ENCODE data around the gene DYSF.

- TF ChIP-seq POLR2A (IDR thresholded peaks at IDR 0.05; ENCODE audit: low read length) = no peak
- no peak for TF ChIP-seq GATA1 (IDR thresholded peaks at IDR 0.05; ENCODE audit: low read depth, low read length)
Observed at GRCh38 chr2:71558300-71559051, 105.1 kb downstream of the DYSF start.
